GM18505 (cell line): ENCODE results near the gene EFCAB8.
"Not testable (repeated sequence)": the region's sequence is repeated elsewhere in the genome, so short reads cannot be mapped to it uniquely, and the experiment has no call there.

Source experiments
- ATAC-seq: cut with Tn5 transposase; IDR thresholded peaks from one replicate; pipeline ENCODE4 v1.9.1; 2021; ENCODE audit not compliant: unreplicated experiment
- POLR2A ChIP-seq: IDR thresholded peaks from 4 replicates; pipeline ENCODE4 v1.6.1; 2011; ENCODE audit warnings: borderline replicate concordance; ENCODE audit not compliant: insufficient read depth, insufficient read length; ENCODE audit errors: extremely low read depth

The EFCAB8 gene

GRCh38 chr20:32891491-32891890, 32.8 kb downstream of the EFCAB8 start:
- no peak for TF ChIP-seq POLR2A
- ATAC-seq, result no peak

- no peak for TF ChIP-seq POLR2A
- ATAC-seq, result no peak
Observed at GRCh38 chr20:32891926-32892660, 33.4 kb downstream of the EFCAB8 start.

- no peak for TF ChIP-seq POLR2A
- ATAC-seq, result no peak
Observed at GRCh38 chr20:32893263-32894025, 34.7 kb downstream of the EFCAB8 start.

GRCh38 chr20:32894026-32894483, 35.3 kb downstream of the EFCAB8 start:
- ATAC-seq, result no peak

GRCh38 chr20:32894711-32895355, 36.1 kb downstream of the EFCAB8 start:
- TF ChIP-seq POLR2A, result no peak
- no peak for ATAC-seq

More at GRCh38 chr20:32894026-32894483, 35.3 kb downstream of the EFCAB8 start:
- no peak for TF ChIP-seq POLR2A

- TF ChIP-seq POLR2A, result no peak
- ATAC-seq, result no peak
Observed at GRCh38 chr20:32896521-32897280, 38.0 kb downstream of the EFCAB8 start.

- no peak for ATAC-seq
- TF ChIP-seq POLR2A, result no peak
Observed at GRCh38 chr20:32898729-32899128, 40.0 kb downstream of the EFCAB8 start.

GRCh38 chr20:32902456-32903420, 44.0 kb downstream of the EFCAB8 start:
- ATAC-seq, result no peak
- no peak for TF ChIP-seq POLR2A

- no peak for TF ChIP-seq POLR2A
- no peak for ATAC-seq
Observed at GRCh38 chr20:32903666-32904175, 45.0 kb downstream of the EFCAB8 start.

- not testable (repeated sequence) for ATAC-seq
Observed at GRCh38 chr20:32904678-32905077, 46.0 kb downstream of the EFCAB8 start.

GRCh38 chr20:32906200-32906599, 47.5 kb downstream of the EFCAB8 start:
- no peak for TF ChIP-seq POLR2A
- no peak for ATAC-seq
